ENCODE measurements around the gene SIGLEC7.

The SIGLEC7 gene

GRCh38 chr19:51161867-51162496 lies 19.9 kb downstream of the SIGLEC7 start:
- Histone ChIP-seq H3K23ac (ENCODE audit: low read length) (no peak overlapping the region), H4K12ac (ENCODE audit: low read depth, low read length) (no peak overlapping the region), H3K4me2 (ENCODE audit: low read length) (no peak overlapping the region), H2BK12ac (ENCODE audit: low read length) (no peak overlapping the region), H3K14ac (ENCODE audit: low read length) (no peak overlapping the region), H2AFZ (ENCODE audit: insufficient read depth, low read length, poor library complexity) (no peak overlapping the region), H3K79me1 (ENCODE audit: low read length) (no peaks in the 10 kb centered on the region), H3K4ac (ENCODE audit: low read depth, low read length) (no peak overlapping the region), H3K79me2 (ENCODE audit: control insufficient read depth, insufficient read depth, low read length, poor library complexity) (no peaks in the 10 kb centered on the region), H3K4me3 (ENCODE audit: low read depth, low read length) (no peak overlapping the region), H3K36me3 (ENCODE audit: control insufficient read depth in 1 of 2, insufficient read depth in 2 of 2, low read length in 2 of 2) (no peaks in the 10 kb centered on the region), H3K27ac (ENCODE audit: low read depth, low read length) (no peak overlapping the region), H3K27me3 (ENCODE audit: insufficient read depth, low read length) (no peaks in the 10 kb centered on the region), H2BK5ac (ENCODE audit: low read depth, low read length, poor library complexity) (no peak overlapping the region), H3K18ac (ENCODE audit: low read length) (no peak overlapping the region), H2AK5ac (ENCODE audit: low read length) (no peak overlapping the region), H3K4me1 (ENCODE audit: control insufficient read depth in 1 of 2, insufficient read depth in 2 of 2, low read length in 2 of 2) (no peaks in the 10 kb centered on the region), H3K9me3 (ENCODE audit: insufficient read depth, low read depth, low read length) (no peaks in the 10 kb centered on the region), H2BK120ac (ENCODE audit: insufficient read depth, low read length, poor library complexity) (no peak overlapping the region), H3K9ac (ENCODE audit: low read length) (no peak overlapping the region), H4K8ac (ENCODE audit: low read depth, low read length) (no peak overlapping the region), H4K91ac (ENCODE audit: low read depth, low read length) (no peak overlapping the region)
- DNase-seq = no peak
- no CpG with 5 or more reads among the region's 4 CpGs for WGBS (ENCODE audit: extremely low coverage, insufficient coverage, insufficient read length)

- no peak overlapping the region for H2AFZ ChIP-seq (ENCODE audit: insufficient read depth, low read length, poor library complexity)
- no peak overlapping the region for H4K12ac ChIP-seq (ENCODE audit: low read depth, low read length)
- H3K9me3 ChIP-seq (ENCODE audit: insufficient read depth, low read depth, low read length) = peaks cover 3% of the 10 kb centered on the region
- H3K4me1 ChIP-seq (ENCODE audit: control insufficient read depth in 1 of 2, insufficient read depth in 2 of 2, low read length in 2 of 2) = no peaks in the 10 kb centered on the region
- H2BK5ac ChIP-seq (ENCODE audit: low read depth, low read length, poor library complexity) = no peak overlapping the region
- H2BK12ac ChIP-seq (ENCODE audit: low read length) = no peak overlapping the region
- H3K79me2 ChIP-seq (ENCODE audit: control insufficient read depth, insufficient read depth, low read length, poor library complexity) = no peaks in the 10 kb centered on the region
- no peak overlapping the region for H4K91ac ChIP-seq (ENCODE audit: low read depth, low read length)
- H3K23ac ChIP-seq (ENCODE audit: low read length) = no peak overlapping the region
- H3K27me3 ChIP-seq (ENCODE audit: insufficient read depth, low read length) = no peaks in the 10 kb centered on the region
- H4K8ac ChIP-seq (ENCODE audit: low read depth, low read length) = no peak overlapping the region
- no peaks in the 10 kb centered on the region for H3K79me1 ChIP-seq (ENCODE audit: low read length)
- no peak overlapping the region for H3K4me2 ChIP-seq (ENCODE audit: low read length)
- no peak overlapping the region for H2BK120ac ChIP-seq (ENCODE audit: insufficient read depth, low read length, poor library complexity)
- H3K27ac ChIP-seq (ENCODE audit: low read depth, low read length) = no peak overlapping the region
- H3K4me3 ChIP-seq (ENCODE audit: low read depth, low read length) = no peak overlapping the region
- H3K18ac ChIP-seq (ENCODE audit: low read length) = no peak overlapping the region
- H3K14ac ChIP-seq (ENCODE audit: low read length) = no peak overlapping the region
- no peak overlapping the region for H3K9ac ChIP-seq (ENCODE audit: low read length)
- no peak for DNase-seq
- no peaks in the 10 kb centered on the region for H3K36me3 ChIP-seq (ENCODE audit: control insufficient read depth in 1 of 2, insufficient read depth in 2 of 2, low read length in 2 of 2)
- no peak overlapping the region for H3K4ac ChIP-seq (ENCODE audit: low read depth, low read length)
- no peak overlapping the region for H2AK5ac ChIP-seq (ENCODE audit: low read length)
- WGBS (ENCODE audit: extremely low coverage, insufficient coverage, insufficient read length) = no CpG with 5 or more reads among the region's 3 CpGs
Observed at GRCh38 chr19:51163257-51163656, 21.2 kb downstream of the SIGLEC7 start.

GRCh38 chr19:51164215-51164614 lies 22.1 kb downstream of the SIGLEC7 start:
- H3K27ac ChIP-seq (ENCODE audit: low read depth, low read length) = no peak overlapping the region
- no peak overlapping the region for H4K12ac ChIP-seq (ENCODE audit: low read depth, low read length)
- H3K18ac ChIP-seq (ENCODE audit: low read length) = no peak overlapping the region
- H3K9me3 ChIP-seq (ENCODE audit: insufficient read depth, low read depth, low read length) = peaks cover 3% of the 10 kb centered on the region
- no peak overlapping the region for H3K4me3 ChIP-seq (ENCODE audit: low read depth, low read length)
- H3K23ac ChIP-seq (ENCODE audit: low read length) = no peak overlapping the region
- no peaks in the 10 kb centered on the region for H3K79me1 ChIP-seq (ENCODE audit: low read length)
- no peak overlapping the region for H2BK12ac ChIP-seq (ENCODE audit: low read length)
- H2AK5ac ChIP-seq (ENCODE audit: low read length) = no peak overlapping the region
- no CpG with 5 or more reads among the region's 3 CpGs for WGBS (ENCODE audit: extremely low coverage, insufficient coverage, insufficient read length)
- no peak overlapping the region for H3K4ac ChIP-seq (ENCODE audit: low read depth, low read length)
- H3K4me1 ChIP-seq (ENCODE audit: control insufficient read depth in 1 of 2, insufficient read depth in 2 of 2, low read length in 2 of 2) = no peaks in the 10 kb centered on the region
- no peak overlapping the region for H2BK5ac ChIP-seq (ENCODE audit: low read depth, low read length, poor library complexity)
- H2BK120ac ChIP-seq (ENCODE audit: insufficient read depth, low read length, poor library complexity) = no peak overlapping the region
- no peaks in the 10 kb centered on the region for H3K79me2 ChIP-seq (ENCODE audit: control insufficient read depth, insufficient read depth, low read length, poor library complexity)
- H3K4me2 ChIP-seq (ENCODE audit: low read length) = no peak overlapping the region
- H3K27me3 ChIP-seq (ENCODE audit: insufficient read depth, low read length) = no peaks in the 10 kb centered on the region
- no peaks in the 10 kb centered on the region for H3K36me3 ChIP-seq (ENCODE audit: control insufficient read depth in 1 of 2, insufficient read depth in 2 of 2, low read length in 2 of 2)
- H3K14ac ChIP-seq (ENCODE audit: low read length) = no peak overlapping the region
- H2AFZ ChIP-seq (ENCODE audit: insufficient read depth, low read length, poor library complexity) = no peak overlapping the region
- no peak for DNase-seq
- no peak overlapping the region for H3K9ac ChIP-seq (ENCODE audit: low read length)
- H4K91ac ChIP-seq (ENCODE audit: low read depth, low read length) = no peak overlapping the region
- H4K8ac ChIP-seq (ENCODE audit: low read depth, low read length) = no peak overlapping the region

- H4K8ac ChIP-seq (ENCODE audit: low read depth, low read length) = no peak overlapping the region
- H3K18ac ChIP-seq (ENCODE audit: low read length) = no peak overlapping the region
- H2AK5ac ChIP-seq (ENCODE audit: low read length) = no peak overlapping the region
- H2BK5ac ChIP-seq (ENCODE audit: low read depth, low read length, poor library complexity) = no peak overlapping the region
- H3K14ac ChIP-seq (ENCODE audit: low read length) = no peak overlapping the region
- H3K79me2 ChIP-seq (ENCODE audit: control insufficient read depth, insufficient read depth, low read length, poor library complexity) = no peaks in the 10 kb centered on the region
- no peak overlapping the region for H3K23ac ChIP-seq (ENCODE audit: low read length)
- H3K9me3 ChIP-seq (ENCODE audit: insufficient read depth, low read depth, low read length) = peaks cover 3% of the 10 kb centered on the region
- H3K27ac ChIP-seq (ENCODE audit: low read depth, low read length) = no peak overlapping the region
- no peak overlapping the region for H2AFZ ChIP-seq (ENCODE audit: insufficient read depth, low read length, poor library complexity)
- H3K4ac ChIP-seq (ENCODE audit: low read depth, low read length) = no peak overlapping the region
- WGBS (ENCODE audit: extremely low coverage, insufficient coverage, insufficient read length) = no CpG with 5 or more reads among the region's 9 CpGs
- no peaks in the 10 kb centered on the region for H3K79me1 ChIP-seq (ENCODE audit: low read length)
- H3K4me2 ChIP-seq (ENCODE audit: low read length) = no peak overlapping the region
- H4K12ac ChIP-seq (ENCODE audit: low read depth, low read length) = no peak overlapping the region
- H3K27me3 ChIP-seq (ENCODE audit: insufficient read depth, low read length) = no peaks in the 10 kb centered on the region
- no peak overlapping the region for H3K4me3 ChIP-seq (ENCODE audit: low read depth, low read length)
- DNase-seq = peak in 1 of 2 donors; percentile 3
- H3K4me1 ChIP-seq (ENCODE audit: control insufficient read depth in 1 of 2, insufficient read depth in 2 of 2, low read length in 2 of 2) = no peaks in the 10 kb centered on the region
- H3K9ac ChIP-seq (ENCODE audit: low read length) = no peak overlapping the region
- H2BK120ac ChIP-seq (ENCODE audit: insufficient read depth, low read length, poor library complexity) = no peak overlapping the region
- no peaks in the 10 kb centered on the region for H3K36me3 ChIP-seq (ENCODE audit: control insufficient read depth in 1 of 2, insufficient read depth in 2 of 2, low read length in 2 of 2)
- H4K91ac ChIP-seq (ENCODE audit: low read depth, low read length) = no peak overlapping the region
- H2BK12ac ChIP-seq (ENCODE audit: low read length) = no peak overlapping the region
Observed at GRCh38 chr19:51166846-51167490, 24.9 kb downstream of the SIGLEC7 start.
